Measurements from ENCODE around the gene DNAJB12. TPM values are rescaled to one million over a fixed set of nuclear protein-coding genes. Genes with fewer than 3 reads are reported as not detected.
A peak's percentile ranks its signal among the peaks of the same experiment; 100 is the strongest.

The DNAJB12 gene
- total RNA-seq, 1 donor from 2014 or later: 39.0 TPM

- H3K27me3 Mint-ChIP-seq: no peaks in the 10 kb centered on the region
- no peaks in the 10 kb centered on the region for H3K9me3 Mint-ChIP-seq
- intact Hi-C loops (cut with micrococcal nuclease): loop anchor here (1.0 to 10.0 kb wide), 3 partner anchors 210 to 572 kb away; no protein-coding TSS in a partner anchor
- peak overlapping the region; percentile 91 for H3K27ac Mint-ChIP-seq
- POLR2A ChIA-PET: interaction anchor here (0.6 to 35.9 kb wide), 19 partner anchors 9 to 288 kb away, joined by 3 to 1996 read pairs (median 9); partner anchors contain the start of genes ANAPC16, ASCC1, DDIT4 and DNAJB12
- DNase-seq: no peak
- CTCF ChIA-PET: interaction anchor here (0.6 to 9.5 kb wide), 35 partner anchors 9 to 959 kb away, joined by 3 to 172 read pairs (median 5); partner anchors contain the start of genes DDIT4 and DNAJB12
- H3K36me3 Mint-ChIP-seq (ENCODE audit: low read depth): peaks cover 39% of the 10 kb centered on the region
- peaks cover 69% of the 10 kb centered on the region for H3K4me1 Mint-ChIP-seq
- TF ChIP-seq CTCF (IDR thresholded peaks at IDR 0.05): no peak
- no peak overlapping the region for H3K4me3 Mint-ChIP-seq
- ATAC-seq (ENCODE audit: low read depth): no peak
Observed at GRCh38 chr10:72336259-72337038, 18.3 kb downstream of the DNAJB12 start.

GRCh38 chr10:72335394-72336258 lies 19.1 kb downstream of the DNAJB12 start:
- CTCF ChIA-PET: interaction anchor here (0.7 to 9.5 kb wide), 13 partner anchors 16 to 752 kb away, joined by 3 to 172 read pairs (median 17); partner anchors contain the start of gene DDIT4
- peaks cover 31% of the 10 kb centered on the region for H3K36me3 Mint-ChIP-seq (ENCODE audit: low read depth)

GRCh38 chr10:72334825-72335393 lies 19.8 kb downstream of the DNAJB12 start:
- intact Hi-C loops (cut with micrococcal nuclease): loop anchor here (1.0 to 10.0 kb wide), 11 partner anchors 15 to 1016 kb away; partner anchors contain the start of genes DDIT4 and SLC29A3
- H3K4me3 Mint-ChIP-seq: peak overlapping the region; percentile 69
- H3K4me1 Mint-ChIP-seq: peaks cover 75% of the 10 kb centered on the region
- peaks cover 27% of the 10 kb centered on the region for H3K36me3 Mint-ChIP-seq (ENCODE audit: low read depth)
- DNase-seq (peak; percentile 76), ATAC-seq (ENCODE audit: low read depth) (peak; percentile 46)
- no peaks in the 10 kb centered on the region for H3K9me3 Mint-ChIP-seq
- CTCF ChIA-PET: interaction anchor here (0.7 to 9.5 kb wide), 14 partner anchors 12 to 752 kb away, joined by 3 to 172 read pairs (median 12); partner anchors contain the start of gene DDIT4
- no peak for TF ChIP-seq CTCF (IDR thresholded peaks at IDR 0.05)
- H3K27ac Mint-ChIP-seq: peak overlapping the region; percentile 91
- H3K27me3 Mint-ChIP-seq: no peaks in the 10 kb centered on the region
- POLR2A ChIA-PET: interaction anchor here (0.6 to 35.9 kb wide), 28 partner anchors 8 to 561 kb away, joined by 3 to 1996 read pairs (median 6); partner anchors contain the start of genes ANAPC16, ASCC1, DDIT4 and DNAJB12

More at GRCh38 chr10:72335394-72336258, 19.1 kb downstream of the DNAJB12 start:
- POLR2A ChIA-PET: interaction anchor here (0.6 to 35.9 kb wide), 28 partner anchors 9 to 562 kb away, joined by 3 to 1996 read pairs (median 7); partner anchors contain the start of genes ANAPC16, ASCC1, DDIT4 and DNAJB12
- DNase-seq (peak; percentile 53), ATAC-seq (ENCODE audit: low read depth) (peak; percentile 18)
- Mint-ChIP-seq H3K4me1 (peaks cover 70% of the 10 kb centered on the region), H3K27me3 (no peaks in the 10 kb centered on the region), H3K9me3 (no peaks in the 10 kb centered on the region), H3K27ac (peak overlapping the region; percentile 91), H3K4me3 (peak overlapping the region; percentile 69)
- intact Hi-C loops (cut with micrococcal nuclease): loop anchor here (1.0 to 10.0 kb wide), 11 partner anchors 15 to 1017 kb away; partner anchors contain the start of genes DDIT4 and SLC29A3
- TF ChIP-seq CTCF (IDR thresholded peaks at IDR 0.05): no peak

- peaks cover 27% of the 10 kb centered on the region for H3K36me3 Mint-ChIP-seq (ENCODE audit: low read depth)
- CTCF ChIA-PET: interaction anchor here (0.7 to 9.5 kb wide), 14 partner anchors 12 to 753 kb away, joined by 3 to 172 read pairs (median 6); partner anchors contain the start of gene DDIT4
- DNase-seq (no peak), ATAC-seq (ENCODE audit: low read depth) (no peak)
- no peak for TF ChIP-seq CTCF (IDR thresholded peaks at IDR 0.05)
- intact Hi-C loops (cut with micrococcal nuclease): loop anchor here (2.0 to 10.0 kb wide), 2 partner anchors 570 to 1016 kb away; partner anchors contain the start of gene SLC29A3
- peak overlapping the region; percentile 91 for H3K27ac Mint-ChIP-seq
- H3K4me3 Mint-ChIP-seq: peak overlapping the region; percentile 69
- H3K9me3 Mint-ChIP-seq: no peaks in the 10 kb centered on the region
- peaks cover 80% of the 10 kb centered on the region for H3K4me1 Mint-ChIP-seq
- POLR2A ChIA-PET: interaction anchor here (0.7 to 35.9 kb wide), 25 partner anchors 7 to 483 kb away, joined by 3 to 1996 read pairs (median 8); partner anchors contain the start of genes ANAPC16, ASCC1, DDIT4 and DNAJB12
- no peaks in the 10 kb centered on the region for H3K27me3 Mint-ChIP-seq
Observed at GRCh38 chr10:72334196-72334824, 20.4 kb downstream of the DNAJB12 start.

All from activated B cell treated with CpG ODN at 0.5 μM for 24 hours (primary cell).